ENCODE results near the gene ATP8A2.

Gene ATP8A2

DNA sequence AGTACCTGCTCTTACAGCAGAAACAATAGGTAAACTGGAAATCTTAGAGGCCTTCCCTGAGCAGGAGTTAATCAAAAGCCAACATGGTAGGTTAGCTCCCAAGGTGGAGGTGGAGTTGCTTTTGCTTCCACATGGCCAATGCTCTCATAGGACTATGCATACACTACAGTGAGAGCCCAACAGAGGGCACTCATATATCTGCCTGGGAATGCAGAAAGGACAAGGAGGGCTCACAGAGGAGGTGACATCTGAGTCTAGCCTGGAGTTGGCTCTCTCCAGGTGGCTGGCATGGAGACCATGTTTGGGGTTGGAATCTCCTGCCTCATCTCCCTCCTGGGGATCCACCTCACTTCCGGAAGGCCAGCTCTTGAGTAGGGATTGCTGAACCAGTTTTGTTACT is 34.6 kb downstream of the ATP8A2 start:
- no peak for TF ChIP-seq ZNF274 (IDR thresholded peaks at IDR 0.05; ENCODE audit: low read depth, low read length)
- H3K4me3 ChIP-seq (ENCODE audit: low read length): no peak overlapping the region

DNA sequence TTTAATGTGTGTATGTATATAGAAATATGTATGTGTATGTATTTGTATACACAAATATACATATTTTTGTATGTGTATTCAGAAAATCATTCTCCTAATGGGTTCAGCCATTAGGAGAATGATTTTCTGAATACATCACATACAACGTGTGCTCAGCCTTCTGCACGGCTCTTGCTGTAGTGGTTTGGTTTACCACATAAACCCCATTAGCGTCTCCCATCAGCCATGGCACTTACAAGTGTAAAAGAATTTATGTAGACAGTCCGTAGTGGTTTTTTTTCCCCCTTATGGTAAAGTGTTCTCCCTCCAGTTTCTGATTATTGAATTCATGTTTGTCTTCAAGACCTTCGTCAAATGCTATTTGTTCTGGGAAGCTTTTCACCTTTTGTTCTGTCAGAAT is 38.2 kb downstream of the ATP8A2 start:
- no peak for TF ChIP-seq ZNF274 (IDR thresholded peaks at IDR 0.05; ENCODE audit: low read depth, low read length)

DNA sequence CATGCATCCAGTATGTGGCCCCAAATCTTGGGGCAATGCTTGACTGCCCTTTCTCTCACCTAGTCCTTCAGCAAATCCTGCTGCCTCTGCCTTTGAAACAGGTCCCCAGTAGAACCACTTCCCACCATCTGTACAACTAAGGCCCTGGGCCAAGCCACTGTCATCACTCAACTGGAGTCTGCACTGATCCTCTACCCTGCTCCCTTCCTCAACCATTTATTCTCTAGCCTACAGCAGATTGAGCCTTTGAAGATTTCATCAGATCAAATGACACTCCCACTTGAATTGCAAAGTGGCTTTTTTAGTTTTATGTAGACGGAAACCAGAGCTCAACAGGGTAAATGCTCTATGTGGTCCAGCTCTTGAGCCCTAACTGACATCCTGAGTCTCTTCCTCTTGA is 43.5 kb downstream of the ATP8A2 start:
- no peak overlapping the region for H3K4me3 ChIP-seq (ENCODE audit: low read length)
- TF ChIP-seq ZNF274 (IDR thresholded peaks at IDR 0.05; ENCODE audit: low read depth, low read length): no peak

More for the DNA sequence above, 38.2 kb downstream of the ATP8A2 start:
- H3K4me3 ChIP-seq (ENCODE audit: low read length): no peak overlapping the region

DNA sequence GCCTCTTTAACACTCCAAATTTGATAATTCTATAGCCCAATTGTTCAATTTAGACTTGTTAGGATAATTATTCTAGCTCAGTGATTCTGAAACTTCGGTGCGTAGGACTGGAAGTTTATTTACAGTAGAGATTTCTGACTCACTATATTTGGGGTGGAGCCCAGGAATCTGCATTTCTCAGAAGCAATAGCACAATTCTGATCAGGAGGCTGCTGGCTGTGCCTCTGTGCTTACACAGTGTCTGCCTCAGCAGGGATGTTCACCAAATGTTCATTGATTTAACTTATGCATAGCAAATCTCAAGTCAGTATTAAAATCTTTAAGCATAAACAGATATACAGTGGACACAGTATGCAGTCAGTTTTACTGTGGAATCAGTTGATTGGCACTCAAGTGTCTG is 45.8 kb downstream of the ATP8A2 start:
- H3K4me3 ChIP-seq (ENCODE audit: low read length): no peak overlapping the region
- TF ChIP-seq ZNF274 (IDR thresholded peaks at IDR 0.05; ENCODE audit: low read depth, low read length): no peak

DNA sequence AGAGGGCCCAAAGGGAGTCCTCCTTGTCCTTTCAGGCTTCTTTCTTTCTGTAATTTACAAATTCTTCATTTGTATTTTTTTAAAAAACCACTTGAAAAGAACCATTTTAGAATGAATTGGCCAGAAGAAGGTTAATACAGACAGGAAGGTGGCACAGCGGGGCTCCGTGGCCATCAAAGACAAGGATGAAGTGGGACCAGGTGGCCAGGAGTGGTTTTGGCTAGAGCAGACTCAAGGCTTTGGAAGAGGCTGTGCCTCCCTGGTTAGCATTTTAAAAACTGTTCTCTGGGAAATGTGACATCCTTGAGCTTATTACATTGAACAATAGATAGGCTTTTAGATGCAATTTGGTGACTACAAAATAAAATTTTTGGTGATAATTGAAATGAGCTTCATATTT is 48.4 kb downstream of the ATP8A2 start:
- TF ChIP-seq ZNF274 (IDR thresholded peaks at IDR 0.05; ENCODE audit: low read depth, low read length): no peak
- no peak overlapping the region for H3K4me3 ChIP-seq (ENCODE audit: low read length)

DNA sequence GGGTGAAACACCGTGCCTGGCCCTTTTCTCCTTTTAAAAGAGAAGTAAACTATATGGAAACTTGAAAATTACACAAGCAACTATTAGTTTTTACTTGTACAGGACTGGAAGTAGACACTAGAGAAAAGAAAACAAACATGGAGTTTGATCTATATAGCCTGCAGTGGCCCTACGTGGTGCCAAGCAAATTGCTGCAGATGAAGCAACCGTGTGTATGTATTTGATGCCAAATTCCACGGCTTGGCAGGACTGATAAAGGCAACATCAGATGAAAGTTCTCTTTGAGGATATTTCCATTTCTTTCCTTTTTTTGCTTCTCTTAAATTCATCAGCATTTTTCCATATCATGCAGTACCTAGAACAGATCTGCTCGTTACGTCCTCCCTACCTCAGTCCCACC is 49.8 kb downstream of the ATP8A2 start:
- no peak for TF ChIP-seq ZNF274 (IDR thresholded peaks at IDR 0.05; ENCODE audit: low read depth, low read length)
- no peak overlapping the region for H3K4me3 ChIP-seq (ENCODE audit: low read length)

DNA sequence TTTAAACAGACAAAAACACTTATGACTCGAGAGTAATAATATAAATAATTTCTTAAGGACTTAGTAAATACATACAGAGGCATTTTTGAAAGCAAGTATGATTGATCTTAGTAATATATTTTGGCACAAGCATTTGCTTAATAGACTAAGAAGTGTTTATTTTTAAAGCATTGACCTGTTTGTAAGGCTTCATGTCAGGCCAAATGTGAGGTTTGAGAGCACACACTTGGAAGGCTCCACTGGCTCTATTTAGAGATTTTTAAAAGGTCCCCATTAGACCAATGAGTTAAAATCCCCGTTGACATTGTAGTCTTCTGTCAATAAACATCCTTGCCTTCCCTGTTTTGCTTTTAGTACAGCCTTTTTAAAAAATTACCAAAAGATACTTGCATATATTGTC is 50.4 kb downstream of the ATP8A2 start:
- TF ChIP-seq ZNF274 (IDR thresholded peaks at IDR 0.05; ENCODE audit: low read depth, low read length): no peak
- H3K4me3 ChIP-seq (ENCODE audit: low read length): no peak overlapping the region

DNA sequence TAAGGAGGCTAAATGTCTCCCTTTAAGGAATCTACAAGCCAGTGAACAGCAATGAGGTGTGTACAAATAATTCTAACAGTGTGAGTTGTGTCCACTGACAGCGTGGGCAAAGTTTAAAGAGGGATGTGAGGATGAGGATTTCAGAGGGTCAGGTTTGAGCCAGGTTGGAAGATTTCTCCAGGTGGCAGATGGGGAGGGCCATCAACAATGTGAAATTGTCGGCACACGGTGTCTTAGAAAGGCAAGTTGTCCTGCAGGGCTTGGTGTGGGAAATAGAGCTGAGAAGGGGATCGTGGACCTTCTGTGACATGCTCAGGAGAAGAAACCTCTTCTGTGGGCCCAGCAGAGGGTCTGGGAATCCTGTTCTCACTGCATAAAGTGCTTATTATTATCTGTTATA is 52.1 kb downstream of the ATP8A2 start:
- no peak overlapping the region for H3K4me3 ChIP-seq (ENCODE audit: low read length)
- no peak for TF ChIP-seq ZNF274 (IDR thresholded peaks at IDR 0.05; ENCODE audit: low read depth, low read length)

DNA sequence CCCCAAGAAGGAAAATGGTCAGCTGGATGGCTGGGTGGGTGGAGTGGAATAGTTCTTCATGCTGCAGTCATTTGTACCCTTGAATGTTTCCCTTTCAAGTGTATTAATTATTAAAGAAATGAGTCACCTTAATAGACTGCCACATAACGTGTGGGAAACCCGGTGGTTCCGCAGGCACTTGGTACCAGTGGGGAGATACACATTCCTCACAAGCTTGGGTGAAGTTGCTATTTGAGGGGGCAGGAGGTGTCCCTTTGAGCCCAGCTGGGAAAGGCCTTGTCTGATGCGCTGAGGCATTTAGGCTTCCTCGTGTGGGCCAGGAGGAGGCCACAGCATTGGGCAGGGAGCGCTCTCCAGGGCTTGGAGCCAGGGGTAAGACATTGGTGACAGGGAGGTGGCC is 57.7 kb downstream of the ATP8A2 start:
- no peak for TF ChIP-seq ZNF274 (IDR thresholded peaks at IDR 0.05; ENCODE audit: low read depth, low read length)
- H3K4me3 ChIP-seq (ENCODE audit: low read length): no peak overlapping the region

DNA sequence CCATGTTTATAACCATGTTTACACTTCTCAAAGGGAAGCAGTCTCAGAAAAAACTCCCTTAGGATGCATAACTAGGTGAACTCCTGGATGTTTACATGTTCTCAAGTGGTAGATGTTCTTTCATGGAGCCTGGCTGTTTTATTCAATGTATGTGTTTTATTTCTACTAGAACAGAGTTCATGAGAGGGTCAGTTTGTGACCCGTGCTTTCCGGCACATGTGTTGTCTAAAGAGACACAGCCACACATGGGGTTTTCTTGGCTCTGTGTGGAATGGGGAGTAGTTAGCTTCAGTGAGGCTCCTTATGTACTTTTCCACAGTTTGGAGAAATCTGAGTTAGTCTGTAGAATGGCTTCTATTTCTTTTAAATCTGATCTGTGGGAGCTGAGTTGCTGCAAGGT is 60.9 kb downstream of the ATP8A2 start:
- TF ChIP-seq ZNF274 (IDR thresholded peaks at IDR 0.05; ENCODE audit: low read depth, low read length): no peak
- H3K4me3 ChIP-seq (ENCODE audit: low read length): no peak overlapping the region

DNA sequence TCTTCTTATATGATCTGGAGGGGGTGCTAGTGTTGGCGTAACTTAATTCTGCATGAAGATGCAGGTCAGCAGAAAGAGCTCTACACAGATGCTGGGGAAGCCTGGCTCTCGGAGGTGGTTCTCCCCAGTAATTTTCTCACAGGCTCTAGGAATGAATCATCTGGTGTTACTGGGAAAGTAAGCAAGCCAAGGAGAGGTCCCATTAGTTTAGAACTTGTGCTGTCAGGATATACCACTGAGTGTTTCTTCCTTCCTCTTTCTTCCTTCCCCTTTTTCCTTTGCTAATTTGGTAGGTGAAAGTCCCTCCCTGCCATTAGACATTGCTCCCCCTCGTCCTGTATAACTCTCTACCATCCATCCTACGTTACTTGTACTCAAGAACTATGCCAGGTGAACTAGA is 68.3 kb downstream of the ATP8A2 start:
- no peak overlapping the region for H3K4me3 ChIP-seq (ENCODE audit: low read length)
- no peak for TF ChIP-seq ZNF274 (IDR thresholded peaks at IDR 0.05; ENCODE audit: low read depth, low read length)

DNA sequence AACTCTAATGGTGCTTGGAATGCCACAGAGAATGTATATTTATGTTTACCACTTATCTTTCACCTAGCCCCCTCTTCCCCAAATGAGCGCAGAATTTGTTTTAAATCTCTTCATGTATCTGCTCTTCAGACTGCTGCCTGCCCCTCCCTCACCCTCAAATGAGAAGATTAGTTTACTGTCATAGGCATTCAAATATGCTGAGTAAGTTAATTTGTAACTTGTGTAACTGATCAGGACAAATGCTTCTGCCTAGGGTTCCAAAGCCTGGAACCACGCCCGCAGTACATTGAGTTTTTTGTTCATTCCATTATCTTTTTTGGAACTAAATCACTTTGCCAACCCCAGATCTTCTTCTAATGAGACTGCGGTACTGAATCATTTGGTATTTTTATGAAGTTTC is 74.5 kb downstream of the ATP8A2 start:
- H3K4me3 ChIP-seq (ENCODE audit: low read length): no peak overlapping the region
- TF ChIP-seq ZNF274 (IDR thresholded peaks at IDR 0.05; ENCODE audit: low read depth, low read length): no peak

DNA sequence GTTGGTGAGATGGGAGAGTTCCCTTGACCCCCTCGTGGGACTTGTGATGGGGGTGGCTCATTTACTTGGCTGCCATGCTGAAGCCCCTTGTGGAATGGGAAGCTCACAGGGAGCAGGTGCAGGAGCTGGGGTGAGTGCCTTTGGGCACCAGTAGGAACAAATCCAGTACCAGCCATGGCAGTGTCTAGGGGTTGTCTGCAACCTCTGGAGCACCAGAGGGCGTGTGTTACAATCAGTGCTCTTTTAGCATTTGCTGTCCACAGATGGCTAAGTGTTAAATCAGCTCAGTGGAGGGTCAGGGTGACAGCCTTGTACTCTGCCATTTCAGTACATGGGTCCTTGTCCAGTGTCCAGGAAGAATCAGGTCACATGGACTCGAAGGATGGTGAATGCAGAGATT is 75.6 kb downstream of the ATP8A2 start:
- TF ChIP-seq ZNF274 (IDR thresholded peaks at IDR 0.05; ENCODE audit: low read depth, low read length): no peak
- no peak overlapping the region for H3K4me3 ChIP-seq (ENCODE audit: low read length)

DNA sequence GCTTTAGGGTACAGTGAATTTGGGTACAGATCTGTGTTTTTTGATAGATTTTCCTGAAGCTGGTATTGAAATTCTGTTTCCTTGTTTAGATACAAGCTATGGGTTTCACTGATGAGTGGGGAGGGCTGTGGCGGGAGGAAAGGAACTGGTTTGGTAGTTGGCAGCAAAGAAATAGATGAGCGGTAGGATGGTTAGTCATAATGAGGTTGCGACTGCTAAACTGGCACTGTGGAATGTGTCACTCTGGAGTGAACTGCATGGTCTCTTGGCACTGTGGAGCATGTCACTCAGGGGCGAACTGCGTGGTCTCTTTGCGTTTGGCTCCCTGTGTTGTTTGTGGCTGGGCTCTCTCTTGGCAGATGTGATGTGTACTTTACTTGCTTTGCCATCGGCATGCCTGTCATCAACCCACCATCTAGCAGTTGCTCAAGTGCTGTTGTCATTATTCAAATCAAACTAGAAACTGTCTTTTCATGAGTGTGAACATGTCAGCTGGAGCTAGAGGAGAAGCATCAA is 82.1 kb downstream of the ATP8A2 start:
- no peak for TF ChIP-seq ZNF274 (IDR thresholded peaks at IDR 0.05; ENCODE audit: low read depth, low read length)
- no peak overlapping the region for H3K4me3 ChIP-seq (ENCODE audit: low read length)

DNA sequence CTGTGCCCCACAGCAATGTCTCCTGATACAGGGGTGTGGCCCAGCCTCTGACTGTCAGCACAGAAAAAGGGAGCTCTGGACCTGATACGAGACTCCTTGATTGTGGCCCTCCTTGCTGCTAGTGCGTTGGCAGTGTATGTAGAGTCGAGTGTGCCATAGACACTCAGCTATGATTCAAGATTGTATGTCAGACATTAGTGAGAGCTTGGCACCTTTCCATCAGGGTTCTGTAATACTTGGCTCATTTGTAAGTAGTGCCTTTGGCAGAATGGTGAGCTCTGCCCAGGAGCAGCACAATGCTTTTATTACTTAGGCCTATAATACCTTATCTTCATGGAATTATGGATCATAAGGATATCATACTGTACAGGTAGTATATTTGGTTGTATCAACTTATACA is 83.4 kb downstream of the ATP8A2 start:
- H3K4me3 ChIP-seq (ENCODE audit: low read length): no peak overlapping the region
- no peak for TF ChIP-seq ZNF274 (IDR thresholded peaks at IDR 0.05; ENCODE audit: low read depth, low read length)

DNA sequence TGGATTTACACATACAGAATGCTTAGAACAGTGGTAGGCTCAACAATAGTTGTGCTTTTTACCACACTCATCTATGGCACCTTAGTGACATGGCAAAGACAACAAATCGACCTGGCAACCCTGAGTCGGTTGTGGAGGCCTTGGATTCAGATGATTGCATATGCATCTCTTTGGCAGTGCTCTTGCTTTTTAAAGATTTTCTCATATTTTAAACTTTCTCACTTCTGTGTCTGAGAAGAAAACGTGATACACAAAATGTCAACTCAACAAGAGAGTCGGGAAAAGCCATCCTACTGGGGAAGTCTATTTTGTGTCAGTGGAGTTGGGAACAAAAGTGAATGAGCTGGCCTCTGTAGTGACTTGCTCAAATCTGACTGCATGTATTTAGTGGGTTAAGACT is 85.8 kb downstream of the ATP8A2 start:
- no peak for TF ChIP-seq ZNF274 (IDR thresholded peaks at IDR 0.05; ENCODE audit: low read depth, low read length)
- no peak overlapping the region for H3K4me3 ChIP-seq (ENCODE audit: low read length)

Data from GM08714 (cell line).